ENCODE measurements around the gene PFKP. TPM values are rescaled to one million over a fixed set of nuclear protein-coding genes. Genes with fewer than 3 reads are reported as not detected.

Gene PFKP
- total RNA-seq = 103 TPM
- 10 to 100 TPM; 43.1 to 56.8 (median 50.5) TPM for polyA plus RNA-seq

GRCh38 chr10:3067118-3067858, at the start of gene PFKP:
Gene PFKP, plus strand, starts transcription at chr10:3067548. Its CDS starts 48 bp downstream, at chr10:3067596.
- Histone ChIP-seq H3K4me3 (ENCODE audit: low read depth, low read length) (peak within 1 kb of the TSS; percentile 57), H3K9me3 (ENCODE audit: control insufficient read depth in 2 of 2, low read length in 2 of 2) (no peaks in the 10 kb centered on the region), H3K27ac (ENCODE audit: insufficient read depth, low read length, poor library complexity, severe bottlenecking) (peak within 1 kb of the TSS; percentile 61), H3K36me3 (ENCODE audit: control insufficient read depth, insufficient read depth, low read length) (peaks cover 2% of the 10 kb centered on the region), H3K27me3 (ENCODE audit: control insufficient read depth, insufficient read depth, low read length) (no peaks in the 10 kb centered on the region), H3K4me1 (ENCODE audit: control insufficient read depth, insufficient read depth, low read length, poor library complexity, severe bottlenecking) (peaks cover 22% of the 10 kb centered on the region)
- Mint-ChIP-seq H3K36me3 (no peaks in the 10 kb centered on the region), H3K27me3 (no peaks in the 10 kb centered on the region), H3K27ac (peak within 1 kb of the TSS; percentile 60 to 81 (median 62)), H3K9me3 (no peaks in the 10 kb centered on the region), H3K4me1 (peaks cover 13 to 33% (median 20%) of the 10 kb centered on the region in 4 donors), H3K4me3 (peak within 1 kb of the TSS; percentile 89 to 97 (median 93))
- ATAC-seq (ENCODE audit: low read depth in 2 of 2) (peak; percentile 64 to 67), DNase-seq (peak; percentile 52 to 58 (median 55))

GRCh38 chr10:3018247-3018646, 49.1 kb upstream of the PFKP start:
- ATAC-seq (ENCODE audit: low read depth in 2 of 2) (no peak), DNase-seq (no peak)
- no peak overlapping the region for H3K27ac Mint-ChIP-seq

GRCh38 chr10:3020311-3020710, 47.0 kb upstream of the PFKP start:
- Histone ChIP-seq H3K9me3 (ENCODE audit: control insufficient read depth in 2 of 2, low read length in 2 of 2) (no peaks in the 10 kb centered on the region), H3K27ac (ENCODE audit: insufficient read depth, low read length, poor library complexity, severe bottlenecking) (no peak overlapping the region), H3K4me3 (ENCODE audit: low read depth, low read length) (no peak overlapping the region), H3K27me3 (ENCODE audit: control insufficient read depth, insufficient read depth, low read length) (peaks cover 2% of the 10 kb centered on the region), H3K36me3 (ENCODE audit: control insufficient read depth, insufficient read depth, low read length) (no peaks in the 10 kb centered on the region), H3K4me1 (ENCODE audit: control insufficient read depth, insufficient read depth, low read length, poor library complexity, severe bottlenecking) (no peaks in the 10 kb centered on the region)
- Mint-ChIP-seq H3K4me1 (no peaks in the 10 kb centered on the region), H3K36me3 (no peaks in the 10 kb centered on the region), H3K27me3 (peaks cover 11% of the 10 kb centered on the region), H3K27ac (no peak overlapping the region), H3K4me3 (no peak overlapping the region), H3K9me3 (peaks cover 0 to 6% (median 0%) of the 10 kb centered on the region in 7 donors)
- ATAC-seq (ENCODE audit: low read depth in 2 of 2) (no peak), DNase-seq (no peak)

More at GRCh38 chr10:3018247-3018646, 49.1 kb upstream of the PFKP start:
- no peaks in the 10 kb centered on the region for H3K4me1 Mint-ChIP-seq
- Histone ChIP-seq H3K36me3 (ENCODE audit: control insufficient read depth, insufficient read depth, low read length) (no peaks in the 10 kb centered on the region), H3K4me1 (ENCODE audit: control insufficient read depth, insufficient read depth, low read length, poor library complexity, severe bottlenecking) (no peaks in the 10 kb centered on the region), H3K27me3 (ENCODE audit: control insufficient read depth, insufficient read depth, low read length) (peaks cover 2% of the 10 kb centered on the region), H3K27ac (ENCODE audit: insufficient read depth, low read length, poor library complexity, severe bottlenecking) (no peak overlapping the region), H3K4me3 (ENCODE audit: low read depth, low read length) (no peak overlapping the region), H3K9me3 (ENCODE audit: control insufficient read depth in 2 of 2, low read length in 2 of 2) (no peaks in the 10 kb centered on the region)
- H3K9me3 Mint-ChIP-seq = peaks cover 0 to 3% (median 1%) of the 10 kb centered on the region in 7 donors
- no peak overlapping the region for H3K4me3 Mint-ChIP-seq
- H3K36me3 Mint-ChIP-seq = no peaks in the 10 kb centered on the region
- H3K27me3 Mint-ChIP-seq = peaks cover 17% of the 10 kb centered on the region

GRCh38 chr10:3020881-3021280, 46.5 kb upstream of the PFKP start:
- H3K9me3 ChIP-seq (ENCODE audit: control insufficient read depth in 2 of 2, low read length in 2 of 2) = no peaks in the 10 kb centered on the region
- H3K36me3 Mint-ChIP-seq = no peaks in the 10 kb centered on the region
- H3K27ac ChIP-seq (ENCODE audit: insufficient read depth, low read length, poor library complexity, severe bottlenecking) = no peak overlapping the region
- H3K4me1 Mint-ChIP-seq = no peaks in the 10 kb centered on the region
- no peak for ATAC-seq (ENCODE audit: low read depth in 2 of 2)
- peaks cover 12% of the 10 kb centered on the region for H3K27me3 Mint-ChIP-seq
- no peak for DNase-seq
- H3K4me3 Mint-ChIP-seq = no peak overlapping the region
- H3K36me3 ChIP-seq (ENCODE audit: control insufficient read depth, insufficient read depth, low read length) = no peaks in the 10 kb centered on the region
- no peak overlapping the region for H3K4me3 ChIP-seq (ENCODE audit: low read depth, low read length)
- H3K9me3 Mint-ChIP-seq = peaks cover 0 to 6% (median 0%) of the 10 kb centered on the region in 7 donors
- no peak overlapping the region for H3K27ac Mint-ChIP-seq
- H3K4me1 ChIP-seq (ENCODE audit: control insufficient read depth, insufficient read depth, low read length, poor library complexity, severe bottlenecking) = no peaks in the 10 kb centered on the region
- peaks cover 2% of the 10 kb centered on the region for H3K27me3 ChIP-seq (ENCODE audit: control insufficient read depth, insufficient read depth, low read length)

- Mint-ChIP-seq H3K4me3 (no peak overlapping the region), H3K9me3 (peaks cover 0 to 6% (median 0%) of the 10 kb centered on the region in 7 donors), H3K27me3 (peaks cover 13% of the 10 kb centered on the region)
These were observed 45.3 kb upstream of the PFKP start for GRCh38 chr10:3022027-3022426.

GRCh38 chr10:3023892-3024291, 43.5 kb upstream of the PFKP start:
- no peaks in the 10 kb centered on the region for H3K4me1 Mint-ChIP-seq
- Histone ChIP-seq H3K27ac (ENCODE audit: insufficient read depth, low read length, poor library complexity, severe bottlenecking) (no peak overlapping the region), H3K4me3 (ENCODE audit: low read depth, low read length) (no peak overlapping the region), H3K4me1 (ENCODE audit: control insufficient read depth, insufficient read depth, low read length, poor library complexity, severe bottlenecking) (no peaks in the 10 kb centered on the region), H3K27me3 (ENCODE audit: control insufficient read depth, insufficient read depth, low read length) (peaks cover 2% of the 10 kb centered on the region), H3K36me3 (ENCODE audit: control insufficient read depth, insufficient read depth, low read length) (no peaks in the 10 kb centered on the region), H3K9me3 (ENCODE audit: control insufficient read depth in 2 of 2, low read length in 2 of 2) (no peaks in the 10 kb centered on the region)
- no peaks in the 10 kb centered on the region for H3K36me3 Mint-ChIP-seq
- peaks cover 0 to 6% (median 0%) of the 10 kb centered on the region in 7 donors for H3K9me3 Mint-ChIP-seq
- DNase-seq = no peak
- H3K4me3 Mint-ChIP-seq = no peak overlapping the region
- H3K27me3 Mint-ChIP-seq = peaks cover 25% of the 10 kb centered on the region
- no peak overlapping the region for H3K27ac Mint-ChIP-seq
- ATAC-seq (ENCODE audit: low read depth in 2 of 2) = no peak

More at GRCh38 chr10:3022027-3022426, 45.3 kb upstream of the PFKP start:
- Histone ChIP-seq H3K36me3 (ENCODE audit: control insufficient read depth, insufficient read depth, low read length) (no peaks in the 10 kb centered on the region), H3K9me3 (ENCODE audit: control insufficient read depth in 2 of 2, low read length in 2 of 2) (no peaks in the 10 kb centered on the region), H3K27ac (ENCODE audit: insufficient read depth, low read length, poor library complexity, severe bottlenecking) (no peak overlapping the region), H3K4me3 (ENCODE audit: low read depth, low read length) (no peak overlapping the region), H3K27me3 (ENCODE audit: control insufficient read depth, insufficient read depth, low read length) (peaks cover 2% of the 10 kb centered on the region), H3K4me1 (ENCODE audit: control insufficient read depth, insufficient read depth, low read length, poor library complexity, severe bottlenecking) (no peaks in the 10 kb centered on the region)
- ATAC-seq (ENCODE audit: low read depth in 2 of 2) = no peak
- H3K36me3 Mint-ChIP-seq = no peaks in the 10 kb centered on the region
- no peak for DNase-seq
- no peak overlapping the region for H3K27ac Mint-ChIP-seq
- H3K4me1 Mint-ChIP-seq = no peaks in the 10 kb centered on the region

GRCh38 chr10:3025026-3025683, 42.2 kb upstream of the PFKP start:
- H3K27me3 ChIP-seq (ENCODE audit: control insufficient read depth, insufficient read depth, low read length) = peaks cover 4% of the 10 kb centered on the region
- H3K4me3 ChIP-seq (ENCODE audit: low read depth, low read length) = no peak overlapping the region
- H3K27ac ChIP-seq (ENCODE audit: insufficient read depth, low read length, poor library complexity, severe bottlenecking) = no peak overlapping the region
- DNase-seq (no peak), ATAC-seq (ENCODE audit: low read depth in 2 of 2) (no peak)
- H3K9me3 ChIP-seq (ENCODE audit: control insufficient read depth in 2 of 2, low read length in 2 of 2) = no peaks in the 10 kb centered on the region
- no peak overlapping the region for H3K27ac Mint-ChIP-seq
- H3K4me1 Mint-ChIP-seq = no peaks in the 10 kb centered on the region
- no peaks in the 10 kb centered on the region for H3K36me3 Mint-ChIP-seq
- no peak overlapping the region for H3K4me3 Mint-ChIP-seq
- no peaks in the 10 kb centered on the region for H3K4me1 ChIP-seq (ENCODE audit: control insufficient read depth, insufficient read depth, low read length, poor library complexity, severe bottlenecking)
- H3K27me3 Mint-ChIP-seq = peaks cover 38% of the 10 kb centered on the region
- H3K9me3 Mint-ChIP-seq = peaks cover 0 to 6% (median 0%) of the 10 kb centered on the region in 7 donors
- H3K36me3 ChIP-seq (ENCODE audit: control insufficient read depth, insufficient read depth, low read length) = no peaks in the 10 kb centered on the region

All from CD4-positive, CD25-positive, alpha-beta regulatory T cell (primary cell).